HG02571 (cell line): ENCODE results near the gene CCDC157.

Source experiments
- ATAC-seq: cut with Tn5 transposase; IDR thresholded peaks from one replicate; pipeline ENCODE4 v1.9.1; 2021; ENCODE audit warnings: mild to moderate bottlenecking, moderate library complexity; ENCODE audit not compliant: unreplicated experiment

The CCDC157 gene

DNA sequence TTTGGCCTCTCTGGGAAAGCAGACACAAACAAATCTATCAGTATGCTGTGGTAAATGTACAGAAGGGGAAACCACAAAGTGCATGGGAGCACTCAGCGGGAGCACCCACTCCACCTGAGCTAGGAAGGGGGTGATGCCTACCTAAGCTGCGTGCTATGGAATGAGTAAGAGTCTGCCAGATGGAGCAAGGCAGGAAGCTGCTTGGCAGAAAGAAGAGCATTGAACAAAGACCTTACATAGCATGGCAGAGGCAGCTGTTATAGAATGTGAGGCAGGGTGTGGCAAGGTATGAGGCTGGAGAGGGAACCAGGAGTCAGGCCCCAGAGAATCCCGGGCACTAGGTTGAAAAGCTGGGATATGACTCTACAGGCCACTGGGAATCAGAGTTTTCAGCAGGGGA lies 55.0 kb downstream of the CCDC157 start:
- ATAC-seq, result no peak

DNA sequence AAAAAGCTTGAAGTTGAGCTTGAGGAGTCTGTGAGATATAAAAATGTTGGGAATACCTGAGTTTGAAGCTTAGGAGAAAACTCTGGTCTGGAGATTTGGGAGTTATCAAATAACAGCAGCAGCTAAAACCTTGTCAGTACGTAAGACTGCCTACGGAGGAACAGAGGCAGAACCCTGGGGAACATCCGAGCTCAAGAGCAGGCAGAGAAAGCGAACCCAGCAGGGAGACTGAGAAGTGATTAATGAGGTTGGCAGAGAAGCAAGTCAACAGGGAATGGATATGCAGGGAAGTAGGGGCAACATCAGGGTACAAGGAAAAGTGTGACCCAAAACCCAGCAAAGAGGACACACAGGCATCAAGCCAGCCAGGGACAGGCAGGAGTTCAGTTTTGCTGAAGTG lies 56.2 kb downstream of the CCDC157 start:
- ATAC-seq, result no peak

DNA sequence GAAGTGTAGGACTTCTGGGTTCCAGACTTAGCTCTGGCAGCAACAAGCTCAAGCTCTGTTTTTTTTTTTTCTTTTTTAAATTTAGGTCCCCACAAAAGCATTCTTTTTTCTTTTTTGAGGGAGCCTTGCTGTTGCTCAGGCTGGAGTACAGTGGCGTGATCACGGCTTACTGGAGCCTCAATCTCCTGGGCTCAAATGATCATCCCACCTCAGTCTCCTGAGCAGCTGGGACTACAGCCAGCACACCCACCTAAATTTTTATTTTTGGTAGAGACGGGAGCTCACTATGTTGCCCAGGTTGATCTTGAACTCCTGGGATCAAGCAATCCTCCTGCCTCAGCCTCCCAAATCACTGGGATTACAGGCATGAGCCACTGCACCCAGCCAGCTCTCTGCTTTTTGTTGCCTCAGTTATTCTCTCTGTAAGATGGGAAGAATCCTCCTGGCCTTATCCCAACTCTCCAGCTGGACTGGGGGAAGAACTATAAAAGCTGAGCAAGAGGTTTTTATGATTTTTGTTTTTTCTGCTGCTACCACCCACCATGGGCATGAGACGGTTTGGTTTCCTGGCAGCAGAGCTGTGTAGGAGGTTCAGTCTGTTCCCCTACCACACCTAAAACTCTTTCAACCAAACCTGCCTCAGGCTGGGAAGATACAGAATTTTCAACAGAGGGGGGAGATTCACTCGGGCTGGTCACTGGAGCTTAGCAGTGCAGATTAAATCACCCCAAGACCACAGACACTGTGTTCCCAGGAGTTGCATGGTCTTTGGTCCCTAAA lies 57.1 kb downstream of the CCDC157 start:
- ATAC-seq, result no peak

DNA sequence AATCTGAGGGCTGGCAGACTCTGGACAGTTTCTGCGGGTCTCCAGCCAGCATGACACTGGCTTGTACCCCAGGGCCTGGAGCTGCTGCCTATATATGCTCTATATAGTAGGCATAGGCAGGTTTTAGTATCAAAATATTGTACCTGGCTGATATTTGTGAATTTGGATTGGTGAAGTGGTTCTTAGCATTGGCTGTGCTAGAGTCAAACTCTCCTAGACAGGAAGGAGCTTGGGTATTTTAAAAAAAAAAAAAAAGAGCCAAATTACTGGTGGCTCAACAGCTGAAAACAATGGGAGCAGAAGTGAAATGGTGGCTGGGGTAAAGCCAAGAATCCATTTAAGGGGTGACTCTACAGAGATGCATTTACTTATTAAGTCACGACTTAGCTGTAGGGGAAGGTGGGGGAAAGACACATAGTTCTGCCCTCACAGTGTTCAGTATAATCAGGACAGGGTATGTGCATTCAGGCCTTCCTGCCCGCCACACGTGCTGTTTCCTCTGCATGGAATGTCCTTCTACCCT lies 57.8 kb downstream of the CCDC157 start:
- no peak for ATAC-seq

DNA sequence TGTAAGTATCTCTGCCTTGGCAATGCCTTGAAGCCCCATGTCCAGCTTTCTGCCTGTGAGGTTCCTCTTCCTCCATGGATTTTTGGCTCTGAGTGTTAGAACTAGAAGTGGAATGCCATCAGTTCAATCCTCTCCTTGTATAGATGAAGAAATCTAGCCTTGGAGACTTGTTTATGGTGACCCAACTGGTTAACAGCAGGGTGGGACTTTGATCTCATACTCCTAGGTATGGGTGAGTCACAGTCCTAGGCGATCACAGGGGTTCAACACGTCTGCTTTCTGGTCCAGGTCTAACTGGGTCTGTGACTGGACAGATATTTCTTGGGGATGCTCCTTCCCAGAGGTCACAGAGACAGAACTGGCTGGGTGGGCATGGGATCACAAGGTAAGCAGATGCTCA lies 59.6 kb downstream of the CCDC157 start:
- no peak for ATAC-seq

DNA sequence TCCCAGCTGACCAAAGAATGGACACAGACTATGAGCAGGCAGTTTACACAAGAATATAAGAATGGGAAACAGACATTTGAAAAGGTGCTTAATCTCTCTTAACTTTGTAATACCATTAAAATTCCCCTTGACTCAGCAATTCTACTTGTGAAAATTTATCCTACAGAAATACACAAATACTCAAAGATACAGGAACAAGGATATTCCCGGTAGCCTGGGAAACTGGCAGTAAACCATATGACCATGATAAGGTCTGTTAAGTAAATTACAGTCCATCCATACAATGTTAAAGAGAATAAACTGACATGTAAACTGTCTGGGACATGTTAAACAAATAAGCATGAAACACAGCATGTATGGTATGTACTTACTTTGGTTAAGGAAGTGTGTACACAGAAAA lies 60.0 kb downstream of the CCDC157 start:
- no peak for ATAC-seq

DNA sequence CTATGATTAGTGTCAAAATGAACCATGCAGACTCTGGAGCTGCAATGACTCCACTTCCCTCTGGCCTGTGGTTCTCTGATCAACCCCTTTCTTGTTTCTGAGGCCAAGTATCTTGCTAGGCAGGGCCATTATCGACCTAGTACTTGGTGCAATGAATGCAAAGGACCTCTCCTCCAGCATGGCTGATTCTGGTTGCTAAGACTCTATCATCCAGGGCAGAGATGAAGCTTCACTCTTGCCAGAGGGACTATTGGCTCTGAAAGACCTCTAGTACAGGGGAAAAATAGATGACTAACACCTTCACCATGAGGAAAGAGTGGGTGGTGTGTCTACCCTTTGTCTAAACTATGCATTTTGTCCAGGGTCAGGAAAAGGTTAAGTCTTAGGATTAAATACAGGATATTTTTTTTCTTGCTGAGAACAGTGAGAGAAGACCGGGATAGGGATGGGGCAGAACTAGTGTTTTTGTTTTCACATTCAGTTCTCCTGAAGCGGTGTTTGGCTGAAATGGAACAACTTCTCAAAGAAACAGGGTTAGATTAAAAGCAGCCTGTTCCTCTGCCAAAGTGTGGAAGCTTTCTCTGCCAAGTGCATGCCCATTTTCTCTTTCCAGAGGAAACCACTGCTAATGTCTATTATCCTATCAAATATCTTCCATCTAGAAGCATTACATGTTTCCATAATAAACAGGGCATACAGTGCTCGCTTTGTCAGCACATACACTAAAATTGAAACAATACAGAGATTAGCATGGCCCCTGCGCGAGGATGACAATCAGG lies 63.7 kb downstream of the CCDC157 start:
- ATAC-seq, result no peak

DNA sequence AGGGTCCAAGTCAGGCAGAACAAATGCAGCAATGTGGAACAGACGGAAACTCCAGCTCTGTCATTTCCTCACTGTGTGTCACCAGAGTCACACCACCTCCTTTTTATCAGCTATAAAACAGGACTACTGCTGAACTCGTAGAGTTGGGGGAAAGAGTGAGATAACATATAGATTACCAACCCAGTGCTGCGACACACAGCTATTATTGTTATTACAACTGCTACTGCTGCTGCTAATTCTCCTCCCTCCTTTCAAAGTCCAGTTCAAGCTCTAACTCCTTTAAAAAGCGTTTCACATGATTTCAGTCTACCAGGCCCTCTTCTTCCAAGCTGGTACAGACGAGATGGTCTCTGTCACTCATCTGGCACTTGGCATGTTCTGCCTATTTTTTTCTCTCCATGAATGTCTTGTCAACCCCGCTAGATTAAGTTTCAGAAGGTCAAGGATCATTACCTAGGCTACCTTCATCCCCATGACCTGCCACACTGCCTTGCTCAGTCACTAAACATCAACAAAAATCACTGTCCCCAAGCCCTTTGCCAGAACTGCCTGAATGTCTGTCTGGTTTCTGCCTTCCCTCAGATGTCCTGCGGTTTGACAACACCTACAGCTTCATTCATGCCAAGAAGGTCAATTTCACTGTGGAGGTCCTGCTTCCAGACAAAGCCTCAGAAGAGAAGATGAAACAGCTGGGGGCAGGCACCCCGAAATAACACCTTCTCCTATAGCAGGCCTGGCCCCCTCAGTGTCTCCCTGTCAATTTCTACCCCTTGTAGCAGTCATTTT lies 65.1 kb downstream of the CCDC157 start:
- no peak for ATAC-seq

DNA sequence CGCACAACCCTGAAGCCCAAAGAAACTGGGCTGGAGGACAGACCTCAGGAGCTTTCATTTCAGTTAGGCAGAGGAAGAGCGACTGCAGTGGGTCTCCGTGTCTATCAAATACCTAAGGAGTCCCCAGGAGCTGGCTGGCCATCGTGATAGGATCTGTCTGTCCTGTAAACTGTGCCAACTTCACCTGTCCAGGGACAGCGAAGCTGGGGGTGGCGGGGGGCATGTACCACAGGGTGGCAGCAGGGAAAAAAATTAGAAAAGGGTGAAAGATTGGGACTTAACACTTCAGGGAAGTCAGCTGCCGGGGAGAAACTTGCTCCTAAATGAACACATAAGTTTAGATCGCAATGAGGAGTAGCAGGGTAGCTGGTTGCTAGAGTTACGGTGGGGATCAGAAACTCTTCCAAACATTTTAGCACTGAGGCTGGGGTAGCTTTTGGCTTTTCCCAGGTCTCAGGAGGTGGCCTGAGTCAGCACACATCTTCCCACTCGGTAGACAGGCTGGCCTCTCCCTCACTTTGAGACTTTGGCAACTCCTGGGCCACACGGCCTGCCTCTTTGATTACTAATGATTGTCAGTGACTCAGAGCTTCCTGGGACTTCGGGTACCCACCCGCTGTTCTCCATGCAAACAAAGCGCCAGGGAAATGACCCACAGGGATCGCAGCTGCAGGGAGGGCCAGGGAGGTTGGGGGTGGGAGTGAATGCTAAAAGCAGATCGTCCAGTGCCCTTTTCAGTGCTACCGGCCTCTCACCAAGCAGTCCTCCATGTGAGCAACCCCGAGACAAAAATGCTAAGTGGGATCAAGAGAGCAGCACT lies 65.9 kb downstream of the CCDC157 start:
- ATAC-seq, result no peak

DNA sequence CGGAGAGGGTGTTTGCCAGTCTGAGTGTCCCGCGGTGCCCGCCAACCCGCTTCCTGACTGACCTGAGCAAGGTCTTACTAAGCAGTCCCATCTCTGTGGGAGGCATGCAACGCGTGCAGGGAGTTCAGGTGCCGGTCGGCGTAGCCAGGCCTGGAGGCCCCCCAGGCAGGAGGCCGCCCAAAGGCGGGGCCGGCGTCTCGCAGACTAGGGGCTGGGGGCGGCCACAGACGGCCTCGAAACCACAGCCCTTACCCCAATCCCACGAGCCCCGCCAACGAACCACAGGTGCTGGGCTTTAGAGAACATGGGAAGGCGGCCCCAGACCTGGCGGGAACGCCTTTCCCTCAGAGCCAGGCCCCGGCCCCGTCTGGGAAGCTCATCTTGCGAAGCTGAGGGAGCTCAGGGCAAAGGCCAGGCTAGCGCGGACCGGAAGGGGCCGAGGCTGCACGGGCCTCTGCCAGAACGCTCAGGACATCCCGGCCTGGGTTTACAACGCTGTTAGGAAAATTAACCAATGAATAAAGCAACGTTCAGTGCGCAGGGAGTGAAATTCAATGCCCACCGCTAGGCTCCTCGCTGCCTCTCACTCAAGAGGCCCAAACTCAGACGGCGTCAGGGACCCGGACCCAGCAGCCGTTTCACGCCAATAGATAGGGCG lies 66.6 kb downstream of the CCDC157 start:
- ATAC-seq, result peak; percentile 21

DNA sequence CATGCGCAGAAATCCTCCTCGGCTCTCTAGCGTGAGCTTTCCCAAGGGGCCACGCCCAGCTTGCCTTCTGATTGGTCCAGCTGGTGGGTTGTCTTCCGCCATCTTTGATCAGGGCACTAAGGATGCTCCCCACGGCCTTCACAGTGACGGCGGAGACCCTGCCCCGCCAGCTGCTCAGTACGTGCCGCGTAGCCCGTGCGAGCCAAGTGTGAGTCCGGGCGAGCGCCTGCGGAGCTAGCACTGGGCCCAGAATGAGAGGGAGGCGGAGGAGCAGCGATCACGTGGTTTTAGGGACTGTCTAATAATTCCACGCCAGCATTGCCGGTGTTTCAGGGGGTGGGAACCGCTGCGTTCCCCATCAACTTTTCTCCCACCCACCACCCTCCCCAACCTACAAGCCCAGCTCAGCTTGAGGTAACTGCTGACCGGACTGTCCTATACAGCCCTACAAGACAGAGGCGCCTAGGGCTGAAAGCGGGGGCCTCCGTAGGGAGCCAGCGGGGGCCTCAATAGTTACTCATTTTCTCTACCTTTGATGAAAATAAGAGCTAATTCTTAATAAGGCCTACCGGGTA lies 67.2 kb downstream of the CCDC157 start:
- peak; percentile 82 for ATAC-seq

DNA sequence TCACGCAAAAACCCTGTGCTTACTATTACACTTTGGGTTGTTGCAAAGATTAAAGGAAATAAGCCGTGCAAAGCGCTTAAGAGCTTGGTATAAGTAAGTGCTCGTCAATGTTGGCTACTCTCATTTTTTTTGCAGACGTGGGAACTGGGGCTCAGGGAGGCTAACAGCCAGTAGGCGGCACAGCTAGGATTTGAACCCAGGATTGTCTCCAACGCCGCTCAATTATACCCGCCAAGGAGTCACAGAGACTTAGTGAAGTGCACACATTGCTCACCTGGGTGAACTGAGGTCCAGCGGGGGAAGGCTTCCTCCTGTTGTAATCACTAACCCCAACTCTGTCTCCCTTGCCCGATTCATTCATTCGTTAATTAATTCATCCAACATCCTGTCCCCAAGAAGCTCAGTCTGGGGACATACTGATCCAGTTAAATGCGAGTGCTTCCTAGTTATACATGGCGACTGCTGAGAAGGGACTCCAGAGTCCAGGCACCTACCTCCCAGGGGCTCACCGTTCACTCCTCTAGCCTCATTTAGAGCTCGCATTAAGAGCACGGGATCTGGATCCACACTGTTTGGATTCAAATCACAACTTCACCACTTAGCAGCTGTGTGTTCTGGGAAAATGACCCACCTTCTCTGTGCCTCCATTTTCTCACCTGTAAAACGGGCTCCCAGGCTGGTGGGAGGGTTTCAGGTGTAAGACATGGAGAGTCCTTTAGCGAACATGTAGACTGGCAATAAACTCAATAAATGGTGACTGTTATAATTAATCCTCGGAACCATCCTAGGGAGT lies 67.9 kb downstream of the CCDC157 start:
- ATAC-seq, result no peak

DNA sequence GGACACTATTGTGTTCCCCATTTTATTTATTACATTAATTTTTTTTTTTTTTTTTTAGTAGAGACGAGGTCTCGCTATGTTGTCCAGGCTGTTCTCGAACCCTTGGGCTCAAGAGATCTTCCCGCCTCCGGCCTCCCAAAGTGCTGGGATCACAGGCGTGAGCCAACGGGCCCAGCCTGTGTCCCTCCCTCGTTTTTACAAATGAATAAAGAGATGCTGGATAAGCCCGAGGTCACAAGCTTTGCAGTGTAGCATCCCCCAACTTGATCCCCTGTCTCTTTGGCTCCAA lies 68.5 kb downstream of the CCDC157 start:
- ATAC-seq, result no peak

DNA sequence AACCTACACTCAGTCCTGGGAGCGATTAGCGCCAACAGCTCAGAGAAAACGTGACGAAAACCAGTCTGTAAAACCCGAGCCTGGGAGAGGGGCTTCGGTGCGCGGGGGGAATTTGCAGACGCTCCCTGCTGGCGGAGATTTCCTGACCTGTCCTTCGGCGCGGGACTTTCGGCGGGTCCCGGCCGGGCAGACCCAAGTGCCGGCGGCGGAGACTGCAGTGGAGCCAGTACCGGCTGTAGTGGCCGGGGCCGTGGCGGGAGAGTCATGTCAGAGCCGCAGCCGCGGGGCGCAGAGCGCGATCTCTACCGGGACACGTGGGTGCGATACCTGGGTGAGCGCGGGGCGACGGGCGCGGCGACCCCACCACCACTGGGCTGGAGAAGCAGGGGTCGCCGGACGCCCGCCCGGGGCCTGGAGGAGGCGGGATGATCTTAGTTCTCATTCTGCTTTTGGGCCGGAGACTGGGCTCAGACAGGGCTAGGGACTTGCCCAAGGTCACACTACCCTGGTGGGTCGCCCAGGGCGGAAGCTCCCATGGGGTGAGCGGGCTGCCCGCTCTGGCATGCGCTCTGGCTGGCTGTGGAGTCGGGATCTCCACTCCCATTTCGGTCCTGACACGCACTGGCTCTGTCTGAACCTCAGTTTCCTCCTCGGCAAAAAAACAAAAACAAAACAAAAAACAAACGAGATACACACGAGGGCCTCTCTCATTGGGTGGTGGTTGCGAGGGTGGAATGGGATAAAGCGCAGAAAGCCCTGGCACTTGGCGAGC lies 69.0 kb downstream of the CCDC157 start, which contains the start of gene MTFP1:
MTFP1 (plus strand) TSS at position 153 of the 772 bp plus-strand sequence; CDS start at position 265, 112 bp downstream.
- ATAC-seq, result no peak
